GM21367 (cell line): ENCODE measurements around the gene LRRC30.

Experiments
- ATAC-seq: cut with Tn5 transposase; IDR thresholded peaks from one replicate; pipeline ENCODE4 v1.9.1; 2021; ENCODE audit not compliant: unreplicated experiment

LRRC30 gene

DNA sequence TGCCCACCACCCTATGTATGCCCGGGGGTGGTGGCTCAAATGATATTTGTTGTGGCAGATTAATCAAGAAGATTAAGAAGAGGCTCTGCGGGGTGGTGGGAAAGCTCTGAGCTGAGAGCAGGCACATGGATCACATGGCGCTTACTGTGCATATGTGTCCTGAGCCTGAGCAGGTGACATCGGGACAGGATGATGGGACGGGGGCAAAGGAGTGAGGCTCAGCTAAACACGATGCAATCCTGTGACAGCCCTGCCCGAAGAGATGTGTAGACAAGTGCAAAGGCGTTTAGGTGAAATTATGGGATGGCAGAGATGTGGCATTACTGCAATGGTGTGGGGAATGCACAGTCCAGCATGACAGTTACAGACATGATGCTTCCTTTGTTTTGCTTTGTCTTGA lies 6.0 kb downstream of the LRRC30 start:
- ATAC-seq = no peak

DNA sequence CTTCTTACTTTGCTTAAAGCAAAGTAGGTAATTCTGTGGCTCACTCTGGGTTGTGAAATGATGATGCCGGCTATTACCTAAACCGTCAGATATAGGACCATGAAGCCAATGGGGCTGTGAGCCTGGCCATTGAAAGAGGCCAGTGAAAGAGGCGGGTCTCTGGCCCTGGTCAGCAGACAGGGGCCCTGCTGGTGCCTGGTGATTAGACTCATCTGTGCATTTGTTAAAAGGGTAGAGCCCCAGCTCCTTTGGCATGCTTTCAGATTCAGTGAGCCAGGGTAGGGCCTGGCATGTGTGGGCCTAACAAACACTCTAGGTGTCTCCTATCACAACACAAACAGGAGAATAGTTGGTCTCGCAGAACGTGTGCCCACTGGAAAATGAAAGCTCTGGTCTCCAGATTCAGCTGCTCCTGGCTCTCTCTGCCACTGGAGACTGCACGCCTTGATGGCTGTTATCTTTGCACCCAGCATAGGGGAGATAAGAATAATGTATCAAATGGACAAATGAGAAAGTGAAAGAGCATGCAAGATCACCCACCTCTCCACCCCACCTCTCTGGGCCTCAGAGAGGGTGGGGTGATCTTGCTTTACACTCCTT lies 6.9 kb downstream of the LRRC30 start:
- no peak for ATAC-seq

DNA sequence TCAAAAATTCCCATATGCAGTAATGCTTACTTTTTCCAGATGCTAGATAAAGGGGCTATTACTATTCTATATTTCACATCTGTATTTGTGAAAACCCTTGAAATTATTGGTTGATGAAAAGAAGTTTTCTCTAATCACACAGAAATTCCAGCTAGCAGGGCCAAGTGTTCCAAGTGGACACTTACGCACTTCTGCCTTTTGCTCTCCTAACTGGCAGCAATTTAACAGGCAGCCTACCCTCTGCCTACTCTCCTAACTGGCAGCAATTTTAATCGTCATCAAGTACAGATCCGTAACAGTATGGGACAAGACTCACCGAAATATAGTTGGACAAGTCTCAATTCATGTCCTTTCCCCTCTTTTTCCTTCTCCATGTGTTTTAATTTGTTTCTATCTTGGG lies 12.0 kb downstream of the LRRC30 start:
- no peak for ATAC-seq

DNA sequence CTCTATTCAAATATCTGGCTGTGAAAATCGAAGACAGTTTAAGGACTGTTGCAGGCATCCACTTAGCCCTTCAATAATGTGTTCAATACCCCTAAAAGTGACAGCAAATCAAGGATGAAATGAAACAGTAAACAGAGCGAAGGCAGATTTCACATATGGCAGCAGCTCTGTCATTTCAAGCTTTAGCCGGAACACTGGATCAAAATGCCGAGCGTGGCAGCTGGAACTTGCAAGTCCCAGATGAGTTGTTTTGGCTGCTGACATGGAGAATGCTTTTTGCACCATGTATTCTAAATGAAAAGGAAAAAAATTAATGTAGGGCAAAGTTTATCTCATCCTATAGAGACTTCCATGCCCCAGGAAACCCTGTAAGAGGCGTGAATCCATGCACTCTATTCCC lies 18.0 kb downstream of the LRRC30 start:
- no peak for ATAC-seq

DNA sequence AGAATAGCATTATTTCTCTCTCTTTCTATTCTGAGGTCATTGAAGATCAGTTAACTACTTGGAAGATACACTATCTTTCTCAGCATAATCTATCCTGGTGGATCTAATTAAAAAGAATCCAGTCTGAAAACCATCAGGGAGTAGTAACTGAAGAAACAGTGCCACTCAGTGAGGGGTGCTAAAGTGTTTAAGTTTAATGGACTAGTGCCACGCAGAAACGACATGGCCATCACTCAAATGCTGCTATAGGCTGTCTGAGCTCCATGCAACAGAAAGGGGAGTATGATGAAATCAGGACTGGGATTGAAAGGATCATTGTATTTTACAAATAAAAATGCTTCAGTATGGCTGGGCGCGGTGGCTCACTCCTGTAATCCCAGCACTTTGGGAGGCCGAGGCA lies 23.3 kb downstream of the LRRC30 start:
- no peak for ATAC-seq

DNA sequence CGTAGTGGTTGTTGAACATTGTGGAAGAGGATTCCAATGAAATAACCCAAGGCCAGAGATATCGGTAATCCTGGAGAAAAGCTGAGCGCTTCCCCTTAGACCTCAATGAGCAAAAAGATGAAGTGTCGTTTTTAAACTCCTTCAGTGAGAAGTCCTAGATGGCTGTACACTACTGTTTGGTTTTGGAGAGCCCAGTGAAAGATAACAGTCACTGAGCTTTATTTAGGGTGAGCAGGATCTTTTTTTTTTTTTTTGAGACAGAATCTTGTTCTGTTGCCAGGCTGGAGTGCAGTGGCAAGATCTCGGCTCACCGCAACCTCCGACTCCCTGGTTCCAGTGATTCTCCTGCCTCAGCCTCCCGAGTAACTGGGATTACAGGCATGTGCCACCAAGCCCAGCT lies 24.2 kb downstream of the LRRC30 start:
- ATAC-seq = no peak

DNA sequence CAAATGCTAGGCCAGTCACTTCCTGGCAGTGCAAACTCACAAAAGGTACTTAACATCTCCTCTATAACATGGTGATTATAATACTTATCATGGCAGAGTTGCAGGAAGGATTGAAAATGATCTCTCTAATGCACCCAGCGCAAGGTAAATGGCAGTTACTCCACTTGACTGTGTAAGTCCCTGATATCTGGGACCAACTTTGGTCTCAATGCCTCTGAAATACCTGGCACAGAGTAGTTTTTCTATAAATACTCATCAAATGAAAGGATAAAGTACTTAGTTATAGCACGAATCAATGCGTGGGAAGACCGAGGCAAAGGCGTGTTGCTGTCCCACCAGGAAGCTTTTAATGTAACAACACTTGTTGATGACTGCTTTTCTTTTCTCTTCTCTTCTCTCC lies 24.8 kb downstream of the LRRC30 start:
- no peak for ATAC-seq

DNA sequence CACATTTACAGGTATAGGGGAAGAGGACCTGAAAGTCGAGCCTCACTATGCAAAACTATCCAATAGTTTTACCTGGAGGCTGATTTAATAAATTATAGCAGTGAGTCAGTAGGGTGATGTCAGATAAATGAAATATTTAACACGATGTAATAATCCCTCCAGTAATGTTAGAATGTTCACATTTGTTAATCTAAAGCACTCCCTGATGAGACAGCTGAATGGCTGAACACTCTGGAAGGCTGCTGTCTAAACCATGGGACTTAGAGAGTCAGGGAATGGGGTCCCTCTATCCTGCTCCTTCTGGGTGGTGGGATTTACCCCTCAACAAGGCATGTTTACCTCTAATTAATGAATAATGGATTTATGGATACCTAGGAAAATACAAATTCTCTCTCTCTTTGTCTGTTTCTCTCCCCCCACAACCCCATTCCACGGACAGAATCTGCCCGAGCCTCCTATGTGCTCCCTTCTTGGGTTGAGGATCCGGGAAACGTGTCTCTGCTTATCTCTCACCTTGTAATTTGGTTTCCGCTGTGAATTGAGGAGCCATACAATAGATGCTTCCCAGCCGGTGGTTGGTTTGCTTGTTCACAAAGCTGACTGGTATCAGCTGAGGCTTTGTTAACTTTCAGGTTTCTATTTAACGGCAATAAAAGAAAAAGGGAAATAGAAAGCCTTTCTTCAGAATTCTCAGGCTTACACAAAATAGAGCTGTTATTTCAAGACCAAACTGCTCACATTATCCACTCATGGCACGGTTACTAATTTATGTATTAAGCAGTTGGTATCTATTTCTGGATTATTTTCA lies 25.9 kb downstream of the LRRC30 start:
- no peak for ATAC-seq

DNA sequence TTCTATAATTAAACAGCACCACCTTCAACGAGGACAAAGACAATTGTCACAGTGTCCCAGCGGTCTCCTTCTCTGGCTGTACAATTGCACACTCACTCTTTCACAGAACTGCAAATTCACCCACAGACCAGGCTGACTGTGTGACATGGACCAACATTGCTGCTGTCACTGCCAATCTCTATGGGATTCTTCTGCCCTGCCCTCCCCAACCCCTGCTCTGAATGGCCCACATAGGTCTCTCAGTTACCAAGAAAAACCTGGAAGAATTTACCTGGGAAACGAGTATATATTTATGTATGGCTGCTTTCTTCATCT lies 26.5 kb downstream of the LRRC30 start:
- no peak for ATAC-seq

DNA sequence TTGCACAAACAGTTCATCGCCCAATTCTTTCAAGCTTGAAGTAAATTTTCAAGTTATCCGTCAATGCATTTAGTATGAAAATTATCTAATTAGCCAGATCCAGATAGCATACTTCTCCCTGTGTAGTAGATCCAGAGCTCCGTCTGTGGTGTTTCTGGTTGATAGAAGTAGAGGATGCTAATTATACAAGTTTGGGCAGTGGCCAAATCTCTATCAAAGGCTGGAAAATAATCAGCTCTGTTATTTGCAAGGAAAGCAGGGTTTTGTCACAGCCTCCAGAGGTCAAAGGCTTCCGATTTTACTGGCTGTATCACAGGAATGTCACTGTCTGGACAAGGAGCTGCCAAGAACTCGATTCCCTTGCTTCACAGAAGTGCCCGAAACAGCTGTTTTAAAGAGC lies 28.6 kb downstream of the LRRC30 start:
- ATAC-seq = no peak

DNA sequence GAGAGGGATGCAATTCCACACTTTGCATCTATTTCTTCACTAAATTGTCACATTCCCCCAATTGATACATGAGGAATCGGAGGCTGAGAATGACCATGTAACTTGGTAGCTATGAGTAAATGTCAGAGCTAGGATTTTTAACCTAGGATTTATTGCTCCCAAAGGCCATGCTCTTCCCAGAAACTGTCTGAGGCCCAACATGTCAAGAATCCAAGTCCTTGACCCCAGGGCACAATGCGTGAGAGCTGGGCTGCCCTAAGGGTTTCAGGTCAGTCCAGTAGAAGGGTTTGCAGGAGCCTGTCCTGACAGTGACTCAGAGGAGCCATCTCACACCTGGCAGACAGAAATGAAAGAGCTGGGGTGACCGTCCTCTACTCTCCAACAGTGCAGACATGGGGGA lies 30.3 kb downstream of the LRRC30 start:
- no peak for ATAC-seq

DNA sequence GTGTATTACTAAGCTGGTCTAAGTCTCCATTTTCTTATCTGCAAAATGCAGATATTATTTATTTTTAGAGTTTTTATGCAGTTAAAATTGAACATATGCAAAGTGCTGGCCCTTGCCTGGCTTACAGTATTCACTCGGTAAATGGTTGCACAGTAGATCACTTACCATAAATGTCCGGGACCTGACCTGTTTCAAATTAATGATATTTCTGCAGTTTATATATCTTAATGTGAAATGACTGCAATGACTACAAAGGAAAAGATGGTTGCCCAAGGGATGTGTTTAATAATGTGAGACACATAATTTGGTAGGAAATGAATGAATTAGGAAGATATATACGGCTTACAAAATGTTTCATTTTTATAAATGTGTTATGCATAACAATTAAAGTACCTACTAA lies 37.1 kb downstream of the LRRC30 start:
- ATAC-seq = no peak

DNA sequence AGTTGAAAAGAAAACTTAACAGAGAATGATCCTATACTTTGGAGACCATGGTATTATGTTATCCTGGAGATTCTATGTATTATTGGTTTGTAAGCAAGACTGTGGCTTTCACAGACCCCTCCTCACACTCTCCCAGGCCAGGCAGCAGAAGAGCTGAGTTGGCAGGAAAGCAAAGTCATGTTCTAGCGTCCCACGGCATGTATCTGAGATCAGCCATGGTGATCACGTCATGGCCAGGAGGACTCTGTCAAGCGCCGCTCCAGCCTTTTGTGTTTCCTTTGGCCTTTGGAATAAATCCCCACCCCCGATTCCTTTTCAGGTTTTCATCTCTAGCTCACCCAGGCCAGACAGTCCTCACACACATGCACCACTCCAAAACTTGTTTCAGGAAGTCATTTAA lies 39.1 kb downstream of the LRRC30 start:
- no peak for ATAC-seq

DNA sequence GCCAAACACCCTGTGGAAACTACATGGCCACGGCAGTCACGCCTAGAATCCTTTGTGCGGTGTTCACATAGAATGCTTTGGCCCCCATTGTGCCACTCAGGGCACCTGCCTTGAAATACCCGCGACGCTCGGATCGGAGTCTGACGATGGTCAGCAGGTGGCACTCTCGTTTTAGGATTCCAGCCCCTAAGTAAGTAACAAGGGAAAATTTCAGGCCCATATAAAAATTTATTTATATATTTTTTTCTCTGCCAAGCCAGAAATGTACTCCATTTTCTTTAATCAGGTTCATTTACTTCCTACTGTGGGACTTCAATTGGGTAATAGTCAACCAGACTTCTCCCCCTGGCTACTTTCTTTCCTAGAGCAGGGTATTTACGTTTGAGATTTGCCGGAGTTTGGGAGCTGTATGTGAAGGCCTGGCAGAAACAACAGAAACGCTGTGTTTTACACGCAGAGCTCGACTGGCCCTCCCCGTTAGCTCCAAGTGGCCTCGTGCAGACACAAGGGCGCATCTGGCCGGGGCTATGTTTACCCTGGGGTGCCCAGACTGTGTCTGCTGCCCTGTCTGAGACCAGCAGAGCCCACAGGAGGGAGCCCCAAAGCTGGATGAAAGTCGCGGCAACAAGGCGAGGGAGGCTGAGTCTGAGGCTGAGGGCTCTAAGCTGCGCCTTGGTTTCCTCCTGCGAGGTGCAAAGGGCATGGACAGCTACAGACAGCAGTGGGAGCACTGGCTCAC lies 41.6 kb downstream of the LRRC30 start:
- ATAC-seq = no peak

DNA sequence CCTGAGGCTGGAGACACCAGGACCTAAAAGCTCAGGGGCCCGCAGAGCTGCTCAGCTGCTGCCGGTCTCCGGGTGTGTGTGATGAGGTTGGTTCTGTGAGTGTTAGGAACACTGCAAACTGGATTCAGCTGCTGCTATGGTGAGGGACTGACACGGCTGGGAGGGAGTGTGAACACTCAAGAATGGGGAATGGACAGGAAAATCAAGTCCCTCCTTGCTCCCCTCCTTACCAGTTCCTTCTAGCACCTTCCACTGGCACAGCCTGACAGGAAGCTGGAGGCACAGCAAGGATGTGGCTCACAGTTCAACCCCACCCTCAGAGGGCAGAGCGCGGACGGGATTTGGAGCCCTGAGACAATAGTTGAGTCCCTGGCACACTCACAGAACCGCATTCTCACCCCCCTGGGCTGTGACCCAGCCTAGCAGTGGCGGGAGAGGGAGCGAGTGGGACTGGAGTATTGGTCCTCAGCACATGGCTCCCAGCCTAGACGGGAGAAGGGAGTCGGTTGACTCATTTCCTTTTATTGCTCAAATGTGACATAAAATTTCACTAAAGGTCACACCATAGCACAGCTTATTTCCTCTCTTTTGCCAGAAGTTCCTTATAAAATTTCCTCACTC lies 42.5 kb downstream of the LRRC30 start:
- no peak for ATAC-seq

DNA sequence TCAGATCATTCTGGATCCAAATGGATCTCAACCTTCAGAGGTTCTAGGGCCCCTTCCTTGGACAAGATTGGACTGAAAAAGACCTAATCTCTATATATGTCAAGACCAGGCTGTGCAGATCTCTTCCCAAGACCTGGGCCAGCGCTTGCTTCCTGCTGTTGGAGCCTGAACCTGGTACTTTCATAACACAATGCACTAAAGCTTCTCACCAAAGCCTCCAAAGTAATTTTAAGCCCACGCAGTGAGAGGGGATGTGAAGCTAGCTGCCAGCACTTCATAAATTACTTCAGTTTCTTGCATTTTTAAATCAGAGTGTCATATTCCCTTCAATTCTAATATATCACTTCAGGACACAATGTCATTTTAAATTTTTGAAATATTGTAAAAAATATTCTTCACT lies 50.7 kb downstream of the LRRC30 start:
- no peak for ATAC-seq
